Stimulated activated CD4-positive, alpha-beta T cell treated with anti-CD3 and anti-CD28 coated beads, Interleukin-12 subunit alpha, Interleukin-12 subunit beta, amount 100 ng/mL, for 24 hours (primary cell): Measurements from ENCODE around the gene FGG.

Experiments used
- DNase-seq, 2 experiments: peaks; one replicate each; pipeline ENCODE4 v3.0.0-alpha.2; 2020; ENCODE audit warnings: low read depth in 2 of 2

FGG gene

GRCh38 chr4:154586296-154587033 is 26.0 kb downstream of the FGG start:
- no peak for DNase-seq

GRCh38 chr4:154585369-154586018 is 27.0 kb downstream of the FGG start:
- no peak for DNase-seq

- DNase-seq = no peak
These were observed 28.2 kb downstream of the FGG start for GRCh38 chr4:154584259-154584658.

GRCh38 chr4:154583677-154584076 is 28.8 kb downstream of the FGG start:
- no peak for DNase-seq

GRCh38 chr4:154583230-154583629 is 29.2 kb downstream of the FGG start:
- DNase-seq = no peak

- DNase-seq = no peak
These were observed 29.7 kb downstream of the FGG start for GRCh38 chr4:154582723-154583122.

GRCh38 chr4:154579927-154580326 is 32.5 kb downstream of the FGG start:
- no peak for DNase-seq

- no peak for DNase-seq
These were observed 33.5 kb downstream of the FGG start for GRCh38 chr4:154578919-154579318.

GRCh38 chr4:154577324-154577723 is 35.1 kb downstream of the FGG start:
- no peak for DNase-seq

GRCh38 chr4:154574311-154574710 is 38.1 kb downstream of the FGG start:
- DNase-seq = no peak

- DNase-seq = no peak
These were observed 39.1 kb downstream of the FGG start for GRCh38 chr4:154573190-154573870.

- DNase-seq = no peak
These were observed 42.9 kb downstream of the FGG start for GRCh38 chr4:154569584-154569983.

GRCh38 chr4:154569028-154569427 is 43.4 kb downstream of the FGG start:
- no peak for DNase-seq

- no peak for DNase-seq
These were observed 45.7 kb downstream of the FGG start for GRCh38 chr4:154566639-154567204.

- DNase-seq = no peak
These were observed 46.8 kb downstream of the FGG start for GRCh38 chr4:154565704-154566103.

GRCh38 chr4:154564311-154564710 is 48.1 kb downstream of the FGG start:
- no peak for DNase-seq

GRCh38 chr4:154562697-154563254 is 49.7 kb downstream of the FGG start, which contains the start of gene FGB:
TSS of gene FGB (plus strand) at chr4:154563011. CDS start at chr4:154563019, 8 bp downstream.
- DNase-seq = no peak

- no peak for DNase-seq
These were observed 51.6 kb downstream of the FGG start for GRCh38 chr4:154560824-154561231.

GRCh38 chr4:154560419-154560801 is 52.0 kb downstream of the FGG start:
- DNase-seq = no peak

- no peak for DNase-seq
These were observed 52.7 kb downstream of the FGG start for GRCh38 chr4:154559494-154560418.

GRCh38 chr4:154559141-154559493 is 53.3 kb downstream of the FGG start:
- DNase-seq = no peak
